Activated T-cell treated with anti-CD3 and anti-CD28 coated beads for 24 hours (primary cell): ENCODE data around the gene ARF1.
A peak's percentile ranks its signal among the peaks of the same experiment; 100 is the strongest.

Experiments
- DNase-seq: peaks from one replicate; pipeline ENCODE4 v3.0.0-alpha.2; 2020; ENCODE audit warnings: low read depth

Gene ARF1

GRCh38 chr1:228082214-228082917, at the start of gene ARF1:
Gene ARF1, plus strand, starts transcription at chr1:228082708. Its CDS starts 14,407 bp downstream, at chr1:228097115.
- DNase-seq: peak; percentile 90

- DNase-seq: no peak
These were observed 49.1 kb upstream of the ARF1 start for GRCh38 chr1:228033376-228033775.

- no peak for DNase-seq
These were observed 47.3 kb upstream of the ARF1 start for GRCh38 chr1:228034954-228035837.

- DNase-seq: no peak
These were observed 46.7 kb upstream of the ARF1 start for GRCh38 chr1:228035844-228036243.

DNA sequence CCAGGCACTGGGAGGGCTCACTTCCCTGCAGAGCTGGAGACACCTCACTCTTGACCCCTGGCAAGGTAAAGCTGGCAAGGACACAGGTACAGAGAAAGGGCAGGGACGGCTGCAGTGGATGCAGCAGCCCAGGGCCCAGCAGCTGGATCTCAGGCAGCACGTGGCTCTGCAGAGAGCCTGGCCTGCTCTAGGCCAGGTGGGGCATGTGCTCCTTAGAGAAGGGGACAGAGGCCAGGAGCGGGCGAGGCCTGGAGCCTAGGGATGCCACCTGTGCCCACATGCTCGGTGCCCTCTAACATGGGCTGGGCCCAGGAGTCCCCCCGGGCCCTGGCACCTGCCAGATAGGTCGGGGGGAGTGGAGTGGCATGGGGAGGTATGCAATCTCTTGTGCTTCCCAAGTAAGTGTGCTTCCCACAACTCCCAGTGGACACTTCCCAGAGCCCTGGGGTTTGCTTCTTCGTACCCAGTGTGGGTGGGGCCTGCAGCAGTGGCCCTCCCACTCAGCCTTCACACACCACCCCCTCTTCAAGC, 45.7 kb upstream of the ARF1 start:
- no peak for DNase-seq

DNA sequence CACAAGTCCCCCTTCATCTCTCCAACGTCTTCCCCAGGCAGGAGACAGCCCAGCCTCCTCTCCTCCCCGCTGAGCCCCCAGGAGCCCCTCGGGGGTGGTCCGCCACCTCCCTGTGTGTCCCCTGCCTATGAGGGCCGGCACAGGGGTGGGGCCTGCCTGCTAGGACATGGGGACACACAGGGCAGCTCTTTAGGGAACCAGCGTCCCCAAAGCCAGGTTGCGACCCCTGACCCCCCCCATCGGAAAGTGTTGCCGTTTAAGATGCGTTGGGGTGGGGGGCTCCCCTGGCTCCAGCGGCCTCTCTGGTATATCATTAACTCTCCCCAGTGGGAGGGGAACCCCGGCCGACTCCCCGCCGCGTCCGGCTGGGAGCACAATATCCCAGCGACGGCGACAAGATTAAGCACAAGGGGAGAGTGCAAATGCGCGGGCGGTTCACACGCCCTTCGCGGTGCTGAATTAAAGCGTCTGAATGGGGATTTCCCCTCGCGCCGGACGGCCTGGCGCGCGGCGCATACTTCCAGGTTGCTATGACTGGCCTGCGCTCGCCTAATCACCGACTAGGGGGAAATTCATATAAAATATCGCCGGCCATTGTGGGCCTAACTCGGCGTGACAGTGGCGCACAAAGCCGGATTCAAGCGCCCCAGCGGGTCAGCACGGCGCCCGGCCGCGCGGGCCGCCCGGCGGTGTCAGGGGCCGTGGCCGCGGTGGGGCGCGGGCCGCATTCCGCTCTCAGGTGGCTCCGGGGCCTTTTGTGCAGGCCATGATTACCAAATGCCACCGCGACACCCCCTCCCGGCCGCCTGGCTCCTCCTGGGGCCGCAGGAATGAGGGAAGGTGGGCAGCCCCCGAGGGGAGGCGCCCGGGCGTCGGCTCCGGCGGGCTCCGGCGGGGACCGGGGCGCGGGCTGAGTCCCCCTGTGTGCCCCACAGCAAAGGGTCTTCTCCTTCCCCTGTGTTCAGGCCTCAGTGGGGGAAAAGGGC, 44.8 kb upstream of the ARF1 start:
- DNase-seq: peak; percentile 24

GRCh38 chr1:228038387-228039005, 44.0 kb upstream of the ARF1 start:
- DNase-seq: no peak

DNA sequence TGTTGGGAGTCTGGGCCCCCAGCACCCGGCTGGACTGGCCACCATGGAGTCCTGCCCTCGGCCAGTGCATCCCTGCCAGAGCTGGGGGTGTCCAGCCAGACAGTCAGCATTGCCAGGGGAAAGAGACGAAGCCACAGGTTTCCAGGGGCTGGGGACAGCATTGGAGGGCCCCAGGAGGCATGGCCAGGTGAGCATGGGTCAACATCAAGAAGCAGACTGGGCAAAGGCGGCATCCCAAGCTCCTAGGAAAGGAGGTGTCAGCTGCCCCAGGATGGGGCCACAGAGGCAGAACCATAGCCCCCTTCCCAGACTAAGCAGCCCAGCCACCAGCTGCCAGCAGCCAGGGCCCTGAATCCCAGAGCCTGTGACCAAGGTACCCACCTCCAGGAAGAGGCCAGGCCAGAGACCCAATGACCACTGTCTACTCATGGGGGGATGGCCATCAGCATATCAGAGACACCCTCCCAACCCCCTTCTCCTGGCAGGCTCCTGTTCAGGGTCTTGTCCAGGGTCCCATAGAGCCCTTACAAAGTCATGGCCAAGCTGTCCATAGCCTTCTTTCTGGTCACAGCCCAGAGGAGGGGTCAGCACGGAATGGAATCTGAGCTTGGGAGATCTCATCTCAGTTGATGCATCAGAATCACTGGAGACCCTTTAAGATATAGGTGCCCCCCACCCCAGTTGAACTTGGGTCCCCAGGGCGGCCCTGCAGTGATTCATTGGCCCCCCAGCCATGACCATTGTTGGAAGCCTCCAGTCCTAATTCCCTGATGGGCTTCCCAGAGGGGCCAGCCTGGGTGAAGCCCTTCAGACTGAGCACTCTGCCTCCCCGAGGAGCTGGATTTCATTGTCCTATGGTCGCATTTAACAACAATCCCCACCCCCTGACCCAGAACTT, 43.3 kb upstream of the ARF1 start:
- no peak for DNase-seq

DNA sequence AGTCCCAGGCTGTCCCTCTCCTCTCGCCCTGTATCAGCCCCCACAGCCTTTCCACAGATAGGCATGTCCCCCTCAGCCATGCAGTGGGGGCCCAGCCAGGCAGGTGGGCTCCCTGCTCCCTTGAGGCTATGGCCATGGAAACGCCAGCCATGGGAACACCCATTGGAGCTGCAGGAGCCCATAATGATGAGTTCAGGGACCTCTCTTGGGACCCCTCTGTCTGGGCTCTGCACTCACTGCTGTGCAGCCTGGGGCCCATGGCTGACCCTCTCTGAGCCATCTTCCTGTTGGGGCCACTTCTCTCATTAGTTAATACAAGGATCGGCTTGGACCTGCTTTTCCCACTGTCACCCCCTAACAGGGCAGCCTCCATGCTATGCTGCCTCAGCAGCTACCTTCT, 42.5 kb upstream of the ARF1 start:
- DNase-seq: no peak

GRCh38 chr1:228041316-228041715, 41.2 kb upstream of the ARF1 start:
- DNase-seq: no peak

GRCh38 chr1:228042508-228042907, 40.0 kb upstream of the ARF1 start:
- DNase-seq: no peak

GRCh38 chr1:228043281-228043848, 39.1 kb upstream of the ARF1 start:
- DNase-seq: no peak

- no peak for DNase-seq
These were observed 37.5 kb upstream of the ARF1 start for GRCh38 chr1:228044961-228045360.

- no peak for DNase-seq
These were observed 37.1 kb upstream of the ARF1 start for GRCh38 chr1:228045405-228045804.

DNA sequence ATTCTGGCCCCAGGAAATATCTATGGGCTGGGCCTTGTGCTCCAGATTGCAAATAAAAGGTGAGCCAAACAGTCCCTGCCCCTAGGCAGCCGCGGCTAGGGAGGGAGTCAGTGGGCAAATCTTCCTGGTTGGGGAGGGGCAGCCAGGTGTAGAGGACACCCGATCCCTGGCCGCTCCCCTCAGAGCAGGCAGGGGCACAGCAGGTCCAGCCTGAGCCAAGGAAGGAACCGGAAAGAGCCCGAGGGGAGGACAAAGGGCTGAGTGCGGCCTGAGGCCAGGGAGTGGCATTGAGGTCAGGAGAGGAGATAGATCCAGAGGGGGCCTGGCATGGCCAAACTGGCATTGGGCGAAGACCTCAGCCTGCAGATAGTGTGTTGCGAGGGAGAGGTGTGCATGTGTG, 36.6 kb upstream of the ARF1 start:
- DNase-seq: no peak

DNA sequence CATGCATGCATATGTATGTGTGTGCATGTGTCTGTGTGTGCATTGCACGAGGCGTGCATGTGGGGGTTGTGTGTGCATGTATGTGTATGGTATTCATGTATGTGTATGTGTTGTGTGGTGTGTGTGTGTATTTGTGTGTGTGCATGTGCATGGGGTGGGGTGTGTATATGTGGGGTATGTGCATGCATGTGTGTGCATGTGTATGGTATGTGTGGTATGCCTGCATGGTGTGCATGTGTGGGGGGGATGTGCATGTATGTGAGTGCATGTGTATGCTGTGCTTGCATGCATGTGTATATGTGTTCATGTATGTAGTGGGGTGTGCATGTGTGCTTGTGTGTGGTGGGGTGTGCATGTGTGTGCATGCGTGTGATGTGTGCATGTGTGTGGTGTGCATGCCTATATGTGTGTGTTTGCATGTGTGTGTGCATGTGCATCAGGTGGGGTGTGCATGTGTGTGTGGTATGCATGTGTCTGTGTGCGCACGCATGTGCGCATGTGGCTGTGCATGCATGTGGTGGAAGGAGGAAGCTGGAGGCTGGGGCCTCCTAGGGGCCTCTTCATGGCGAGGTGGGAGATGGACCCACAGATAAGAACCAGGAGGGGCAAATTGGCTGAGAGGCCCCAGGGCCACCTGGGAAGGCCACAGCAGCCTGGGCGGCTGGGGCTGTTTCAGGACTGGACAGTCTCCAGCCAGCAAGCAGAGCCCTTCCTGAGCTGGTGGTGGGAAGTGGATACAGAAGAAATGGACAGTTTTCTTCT, 35.9 kb upstream of the ARF1 start:
- DNase-seq: no peak

- no peak for DNase-seq
These were observed 35.4 kb upstream of the ARF1 start for GRCh38 chr1:228047183-228047466.

GRCh38 chr1:228048120-228048519, 34.4 kb upstream of the ARF1 start:
- DNase-seq: no peak

DNA sequence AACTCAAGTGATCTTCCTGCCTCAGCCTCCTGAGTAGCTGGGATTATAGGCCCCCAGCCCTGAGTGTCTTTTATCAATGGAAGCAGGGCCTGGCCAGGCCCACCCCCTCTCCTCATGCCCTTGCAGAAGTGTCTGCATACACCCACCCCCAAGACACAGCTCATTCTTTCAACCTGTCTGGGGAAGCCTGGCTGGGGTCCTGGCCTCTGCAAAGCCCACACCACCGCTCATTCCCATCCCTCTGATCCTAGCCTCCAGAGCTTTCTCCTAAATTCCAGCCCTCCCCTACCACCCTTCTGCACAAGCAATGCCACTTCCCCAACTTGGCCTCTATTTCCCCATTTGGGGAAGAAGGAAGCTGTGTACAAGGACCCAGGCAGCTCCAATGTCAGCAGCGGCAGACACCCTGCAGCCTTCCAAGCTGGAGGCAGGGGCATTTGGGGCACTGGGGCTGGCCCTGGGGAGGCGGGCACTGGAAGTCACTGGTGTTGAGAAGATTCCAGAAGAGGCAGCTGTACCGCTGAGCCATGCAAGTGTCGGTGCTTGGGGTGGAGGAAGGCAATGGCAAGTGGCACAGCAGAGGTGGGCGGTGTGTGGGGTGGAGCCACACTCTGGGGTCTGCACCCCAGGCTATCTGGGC, 33.7 kb upstream of the ARF1 start:
- no peak for DNase-seq
